ENCODE data around the gene LSAMP.

Gene LSAMP

GRCh38 chr3:115825046-115825445 is 620.2 kb downstream of the LSAMP start:
- no peaks in the 10 kb centered on the region for H3K36me3 ChIP-seq (ENCODE audit: insufficient read depth, low read length)
- H3K4me3 ChIP-seq (ENCODE audit: low read length): no peak overlapping the region
- no peaks in the 10 kb centered on the region for H3K9me3 ChIP-seq (ENCODE audit: low read length)
- H3K4me1 ChIP-seq (ENCODE audit: insufficient read depth, low read length): no peaks in the 10 kb centered on the region
- H2AFZ ChIP-seq (ENCODE audit: low read depth, low read length): no peak overlapping the region
- no peaks in the 10 kb centered on the region for H3K27me3 ChIP-seq (ENCODE audit: insufficient read depth, low read length)

GRCh38 chr3:115823083-115823482 is 622.2 kb downstream of the LSAMP start:
- H3K9me3 ChIP-seq (ENCODE audit: low read length): no peaks in the 10 kb centered on the region

GRCh38 chr3:115822579-115822978 is 622.7 kb downstream of the LSAMP start:
- H3K36me3 ChIP-seq (ENCODE audit: insufficient read depth, low read length): no peaks in the 10 kb centered on the region
- H3K27me3 ChIP-seq (ENCODE audit: insufficient read depth, low read length): no peaks in the 10 kb centered on the region
- H3K4me3 ChIP-seq (ENCODE audit: low read length): no peak overlapping the region
- no peaks in the 10 kb centered on the region for H3K4me1 ChIP-seq (ENCODE audit: insufficient read depth, low read length)
- H2AFZ ChIP-seq (ENCODE audit: low read depth, low read length): no peak overlapping the region
- H3K9me3 ChIP-seq (ENCODE audit: low read length): no peaks in the 10 kb centered on the region

More at GRCh38 chr3:115823083-115823482, 622.2 kb downstream of the LSAMP start:
- Histone ChIP-seq H3K4me3 (ENCODE audit: low read length) (no peak overlapping the region), H2AFZ (ENCODE audit: low read depth, low read length) (no peak overlapping the region), H3K4me1 (ENCODE audit: insufficient read depth, low read length) (no peaks in the 10 kb centered on the region), H3K36me3 (ENCODE audit: insufficient read depth, low read length) (no peaks in the 10 kb centered on the region), H3K27me3 (ENCODE audit: insufficient read depth, low read length) (no peaks in the 10 kb centered on the region)

- Histone ChIP-seq H3K9me3 (ENCODE audit: low read length) (no peaks in the 10 kb centered on the region), H3K27me3 (ENCODE audit: insufficient read depth, low read length) (no peaks in the 10 kb centered on the region), H2AFZ (ENCODE audit: low read depth, low read length) (no peak overlapping the region)
These were observed 625.4 kb downstream of the LSAMP start for GRCh38 chr3:115819785-115820384.

GRCh38 chr3:115814778-115815380 is 630.4 kb downstream of the LSAMP start:
- Histone ChIP-seq H3K4me1 (ENCODE audit: insufficient read depth, low read length) (peaks cover 5% of the 10 kb centered on the region), H3K27me3 (ENCODE audit: insufficient read depth, low read length) (no peaks in the 10 kb centered on the region)

More at GRCh38 chr3:115819785-115820384, 625.4 kb downstream of the LSAMP start:
- H3K4me3 ChIP-seq (ENCODE audit: low read length): no peak overlapping the region
- no peaks in the 10 kb centered on the region for H3K4me1 ChIP-seq (ENCODE audit: insufficient read depth, low read length)
- no peaks in the 10 kb centered on the region for H3K36me3 ChIP-seq (ENCODE audit: insufficient read depth, low read length)

GRCh38 chr3:115814006-115814405 is 631.3 kb downstream of the LSAMP start:
- Histone ChIP-seq H3K36me3 (ENCODE audit: insufficient read depth, low read length) (no peaks in the 10 kb centered on the region), H3K4me3 (ENCODE audit: low read length) (no peak overlapping the region), H3K4me1 (ENCODE audit: insufficient read depth, low read length) (peaks cover 5% of the 10 kb centered on the region), H2AFZ (ENCODE audit: low read depth, low read length) (no peak overlapping the region), H3K9me3 (ENCODE audit: low read length) (no peaks in the 10 kb centered on the region), H3K27me3 (ENCODE audit: insufficient read depth, low read length) (no peaks in the 10 kb centered on the region)

More at GRCh38 chr3:115814778-115815380, 630.4 kb downstream of the LSAMP start:
- H3K4me3 ChIP-seq (ENCODE audit: low read length): no peak overlapping the region
- no peaks in the 10 kb centered on the region for H3K9me3 ChIP-seq (ENCODE audit: low read length)
- H3K36me3 ChIP-seq (ENCODE audit: insufficient read depth, low read length): no peaks in the 10 kb centered on the region
- no peak overlapping the region for H2AFZ ChIP-seq (ENCODE audit: low read depth, low read length)

- peaks cover 11% of the 10 kb centered on the region for H3K4me1 ChIP-seq (ENCODE audit: insufficient read depth, low read length)
- H3K9me3 ChIP-seq (ENCODE audit: low read length): no peaks in the 10 kb centered on the region
- H2AFZ ChIP-seq (ENCODE audit: low read depth, low read length): no peak overlapping the region
- H3K4me3 ChIP-seq (ENCODE audit: low read length): no peak overlapping the region
- no peaks in the 10 kb centered on the region for H3K36me3 ChIP-seq (ENCODE audit: insufficient read depth, low read length)
- no peaks in the 10 kb centered on the region for H3K27me3 ChIP-seq (ENCODE audit: insufficient read depth, low read length)
These were observed 636.5 kb downstream of the LSAMP start for GRCh38 chr3:115808816-115809215.

- H3K27me3 ChIP-seq (ENCODE audit: insufficient read depth, low read length): no peaks in the 10 kb centered on the region
- no peaks in the 10 kb centered on the region for H3K9me3 ChIP-seq (ENCODE audit: low read length)
- no peak overlapping the region for H3K4me3 ChIP-seq (ENCODE audit: low read length)
- H3K4me1 ChIP-seq (ENCODE audit: insufficient read depth, low read length): peaks cover 11% of the 10 kb centered on the region
- no peaks in the 10 kb centered on the region for H3K36me3 ChIP-seq (ENCODE audit: insufficient read depth, low read length)
- H2AFZ ChIP-seq (ENCODE audit: low read depth, low read length): no peak overlapping the region
These were observed 637.0 kb downstream of the LSAMP start for GRCh38 chr3:115808244-115808643.

- Histone ChIP-seq H3K36me3 (ENCODE audit: insufficient read depth, low read length) (no peaks in the 10 kb centered on the region), H3K9me3 (ENCODE audit: low read length) (peaks cover 2% of the 10 kb centered on the region), H3K27me3 (ENCODE audit: insufficient read depth, low read length) (no peaks in the 10 kb centered on the region), H3K4me3 (ENCODE audit: low read length) (no peak overlapping the region), H2AFZ (ENCODE audit: low read depth, low read length) (no peak overlapping the region), H3K4me1 (ENCODE audit: insufficient read depth, low read length) (peaks cover 11% of the 10 kb centered on the region)
These were observed 638.8 kb downstream of the LSAMP start for GRCh38 chr3:115806501-115806900.

- Histone ChIP-seq H3K4me1 (ENCODE audit: insufficient read depth, low read length) (peaks cover 11% of the 10 kb centered on the region), H3K4me3 (ENCODE audit: low read length) (no peak overlapping the region), H3K36me3 (ENCODE audit: insufficient read depth, low read length) (no peaks in the 10 kb centered on the region), H3K9me3 (ENCODE audit: low read length) (peaks cover 2% of the 10 kb centered on the region), H2AFZ (ENCODE audit: low read depth, low read length) (no peak overlapping the region), H3K27me3 (ENCODE audit: insufficient read depth, low read length) (no peaks in the 10 kb centered on the region)
These were observed 639.8 kb downstream of the LSAMP start for GRCh38 chr3:115805520-115805919.

- H3K4me1 ChIP-seq (ENCODE audit: insufficient read depth, low read length): peaks cover 11% of the 10 kb centered on the region
- no peaks in the 10 kb centered on the region for H3K36me3 ChIP-seq (ENCODE audit: insufficient read depth, low read length)
- no peaks in the 10 kb centered on the region for H3K27me3 ChIP-seq (ENCODE audit: insufficient read depth, low read length)
These were observed 640.6 kb downstream of the LSAMP start for GRCh38 chr3:115804713-115805119.

GRCh38 chr3:115804200-115804599 is 641.1 kb downstream of the LSAMP start:
- peaks cover 2% of the 10 kb centered on the region for H3K9me3 ChIP-seq (ENCODE audit: low read length)
- no peak overlapping the region for H3K4me3 ChIP-seq (ENCODE audit: low read length)
- no peaks in the 10 kb centered on the region for H3K27me3 ChIP-seq (ENCODE audit: insufficient read depth, low read length)
- H3K36me3 ChIP-seq (ENCODE audit: insufficient read depth, low read length): no peaks in the 10 kb centered on the region
- H2AFZ ChIP-seq (ENCODE audit: low read depth, low read length): no peak overlapping the region
- peaks cover 11% of the 10 kb centered on the region for H3K4me1 ChIP-seq (ENCODE audit: insufficient read depth, low read length)

More at GRCh38 chr3:115804713-115805119, 640.6 kb downstream of the LSAMP start:
- H2AFZ ChIP-seq (ENCODE audit: low read depth, low read length): no peak overlapping the region
- no peak overlapping the region for H3K4me3 ChIP-seq (ENCODE audit: low read length)
- peaks cover 2% of the 10 kb centered on the region for H3K9me3 ChIP-seq (ENCODE audit: low read length)

GRCh38 chr3:115803661-115804060 is 641.6 kb downstream of the LSAMP start:
- Histone ChIP-seq H3K4me3 (ENCODE audit: low read length) (no peak overlapping the region), H3K9me3 (ENCODE audit: low read length) (peaks cover 2% of the 10 kb centered on the region)

More at GRCh38 chr3:115803661-115804060, 641.6 kb downstream of the LSAMP start:
- H3K27me3 ChIP-seq (ENCODE audit: insufficient read depth, low read length): no peaks in the 10 kb centered on the region
- H3K4me1 ChIP-seq (ENCODE audit: insufficient read depth, low read length): peaks cover 11% of the 10 kb centered on the region
- H3K36me3 ChIP-seq (ENCODE audit: insufficient read depth, low read length): no peaks in the 10 kb centered on the region
- H2AFZ ChIP-seq (ENCODE audit: low read depth, low read length): no peak overlapping the region
